Measurements from ENCODE around the gene MAP4K2.

MAP4K2 gene

GRCh38 chr11:64788321-64789215 lies 14.4 kb downstream of the MAP4K2 start:
- H3K9me3 ChIP-seq: no peaks in the 10 kb centered on the region
- H3K4me1 ChIP-seq (ENCODE audit: control insufficient read depth in 1 of 2, insufficient read depth in 1 of 2, low read depth in 1 of 2, low read length in 1 of 2): peaks cover 0 to 5% of the 10 kb centered on the region in 2 experiments
- H3K4me3 ChIP-seq (ENCODE audit: low read depth in 1 of 2, low read length in 1 of 2): no peak overlapping the region
- H3K36me3 ChIP-seq: peaks cover 65% of the 10 kb centered on the region
- peak overlapping the region; percentile 67 for H3K27ac ChIP-seq
- no peak for TF ChIP-seq CTCF (IDR thresholded peaks at IDR 0.05)
- H3K27me3 ChIP-seq: no peaks in the 10 kb centered on the region

- Histone ChIP-seq H3K9me3 (no peaks in the 10 kb centered on the region), H3K27ac (peak overlapping the region; percentile 67), H3K4me3 (ENCODE audit: low read depth in 1 of 2, low read length in 1 of 2) (no peak overlapping the region), H3K36me3 (peaks cover 56% of the 10 kb centered on the region), H3K27me3 (no peaks in the 10 kb centered on the region), H3K4me1 (ENCODE audit: control insufficient read depth in 1 of 2, insufficient read depth in 1 of 2, low read depth in 1 of 2, low read length in 1 of 2) (peaks cover 5 to 10% of the 10 kb centered on the region in 2 experiments)
- peak; percentile 69 for TF ChIP-seq CTCF (IDR thresholded peaks at IDR 0.05)
Measured at GRCh38 chr11:64787526-64788320, 15.3 kb downstream of the MAP4K2 start.

GRCh38 chr11:64786308-64786707 lies 16.7 kb downstream of the MAP4K2 start:
- no peak overlapping the region for H3K27ac ChIP-seq

GRCh38 chr11:64784813-64785581 lies 18.0 kb downstream of the MAP4K2 start:
- Histone ChIP-seq H3K27me3 (no peaks in the 10 kb centered on the region), H3K4me1 (ENCODE audit: control insufficient read depth in 1 of 2, insufficient read depth in 1 of 2, low read depth in 1 of 2, low read length in 1 of 2) (peaks cover 14 to 16% of the 10 kb centered on the region in 2 experiments), H3K4me3 (ENCODE audit: low read depth in 1 of 2, low read length in 1 of 2) (no peak overlapping the region), H3K9me3 (no peaks in the 10 kb centered on the region), H3K36me3 (peaks cover 29% of the 10 kb centered on the region), H3K27ac (no peak overlapping the region)
- no peak for TF ChIP-seq CTCF (IDR thresholded peaks at IDR 0.05)

More at GRCh38 chr11:64786308-64786707, 16.7 kb downstream of the MAP4K2 start:
- TF ChIP-seq CTCF (IDR thresholded peaks at IDR 0.05): no peak
- Histone ChIP-seq H3K4me1 (ENCODE audit: control insufficient read depth in 1 of 2, insufficient read depth in 1 of 2, low read depth in 1 of 2, low read length in 1 of 2) (peaks cover 8 to 10% of the 10 kb centered on the region in 2 experiments), H3K27me3 (no peaks in the 10 kb centered on the region), H3K36me3 (peaks cover 42% of the 10 kb centered on the region), H3K9me3 (no peaks in the 10 kb centered on the region), H3K4me3 (ENCODE audit: low read depth in 1 of 2, low read length in 1 of 2) (no peak overlapping the region)

Measured in neutrophil (primary cell).